Hepatocyte (in vitro differentiated cells): ENCODE data around the gene HSDL1. TPM values are rescaled to one million over a fixed set of nuclear protein-coding genes. Genes with fewer than 3 reads are reported as not detected.

ENCODE experiments used
- DNase-seq: peaks from one replicate; pipeline ENCODE4 v3.0.0-alpha.2; 2016; ENCODE audit warnings: low spot score
- H2AFZ ChIP-seq: fragments of 200-600 bp; sonication (generic); 2 replicates; pipeline ENCODE4 v1.6.0; 2016; ENCODE audit warnings: antibody characterized with exemption, mild to moderate bottlenecking
- H3K27ac ChIP-seq: fragments of 200-600 bp; sonication (generic); 2 replicates; pipeline ENCODE4 v1.5.1; 2016; ENCODE audit warnings: mild to moderate bottlenecking
- H3K27me3 ChIP-seq: fragments of 200-600 bp; sonication (generic); 2 replicates; pipeline ENCODE4 v1.6.1; 2016
- H3K36me3 ChIP-seq: fragments of 200-600 bp; sonication (generic); replicated peaks from 2 replicates; pipeline ENCODE4 v1.5.1; 2016; ENCODE audit warnings: low read depth; ENCODE audit not compliant: insufficient read depth
- H3K4me1 ChIP-seq: fragments of 200-600 bp; sonication (generic); 2 replicates; pipeline ENCODE4 v1.5.1; 2016; ENCODE audit warnings: mild to moderate bottlenecking, moderate library complexity; ENCODE audit not compliant: insufficient read depth
- H3K4me2 ChIP-seq: fragments of 200-600 bp; sonication (generic); 2 replicates; pipeline ENCODE4 v1.6.0; 2016
- H3K4me3 ChIP-seq: fragments of 200-600 bp; sonication (generic); 2 replicates; pipeline ENCODE4 v1.5.1; 2016; ENCODE audit warnings: mild to moderate bottlenecking
- H3K79me2 ChIP-seq: fragments of 200-600 bp; sonication (generic); 2 replicates; pipeline ENCODE4 v1.6.0; 2017; ENCODE audit warnings: mild to moderate bottlenecking
- H3K9me2 ChIP-seq: fragments of 200-600 bp; sonication (generic); replicated peaks from 2 replicates; pipeline ENCODE4 v1.6.0; 2017; ENCODE audit warnings: mild to moderate bottlenecking; ENCODE audit not compliant: insufficient read depth
- H3K9me3 ChIP-seq: fragments of 200-600 bp; sonication (generic); 2 replicates; pipeline ENCODE4 v1.5.1; 2016; ENCODE audit warnings: low read depth, mild to moderate bottlenecking
- H4K20me1 ChIP-seq: fragments of 200-600 bp; sonication (generic); 2 replicates; pipeline ENCODE4 v1.6.0; 2016; ENCODE audit warnings: mild to moderate bottlenecking; ENCODE audit not compliant: insufficient read depth, poor library complexity, severe bottlenecking
- CTCF ChIP-seq: fragments of 200-600 bp; sonication (generic); IDR thresholded peaks from 2 replicates; pipeline ENCODE4 v1.5.1; 2016; ENCODE audit warnings: antibody characterized with exemption, mild to moderate bottlenecking; ENCODE audit not compliant: poor library complexity
- EZH2 ChIP-seq: fragments of 200-600 bp; sonication (generic); IDR thresholded peaks from 2 replicates; pipeline ENCODE4 v1.6.1; 2016; ENCODE audit warnings: antibody characterized with exemption, mild to moderate bottlenecking, borderline replicate concordance
- EZH2phosphoT487 ChIP-seq: fragments of 200-600 bp; sonication (generic); IDR thresholded peaks from one replicate; pipeline ENCODE4 v1.6.1; 2018; ENCODE audit warnings: antibody characterized with exemption, mild to moderate bottlenecking, low read depth, moderate library complexity; ENCODE audit not compliant: unreplicated experiment, severe bottlenecking
- WGBS: methylation state at CpG from one replicate; pipeline ENCODE4 v1.1.6; 2016; ENCODE audit warnings: low lambda C conversion rate; ENCODE audit errors: missing lambda C conversion rate; 5-methylcytosine and 5-hydroxymethylcytosine counted together
- polyA plus RNA-seq: library from polyadenylated mRNA; unstranded; fragments of >200 nt; fragmentation: Nextera tagmentation; extraction: Ambion mirVana; gene quantifications from 2 replicates; pipeline ENCODE4 v1.2.1, GENCODE V29; 2016
- total RNA-seq: library from RNA; depleted of rRNA; stranded (reverse); fragments of >200 nt; gene quantifications from 2 replicates; pipeline ENCODE4 v1.2.3, GENCODE V29; 2014

Gene HSDL1
- total and polyA plus RNA-seq, 2 experiments from 2014 or later, result 14.3 to 24.9 TPM

- no peak overlapping the region for H3K27ac ChIP-seq
- H3K4me2 ChIP-seq, result no peak overlapping the region
- TF ChIP-seq EZH2phosphoT487, result no peak
- TF ChIP-seq CTCF, result no peak
- no peak for TF ChIP-seq EZH2
- WGBS, result 91% methylated on average over 15 of the region's 15 CpGs
- H3K9me2 ChIP-seq, result no peaks in the 10 kb centered on the region
- no peaks in the 10 kb centered on the region for H3K36me3 ChIP-seq
- no peaks in the 10 kb centered on the region for H4K20me1 ChIP-seq
- no peak overlapping the region for H2AFZ ChIP-seq
- DNase-seq, result no peak
- no peaks in the 10 kb centered on the region for H3K4me1 ChIP-seq
- no peaks in the 10 kb centered on the region for H3K79me2 ChIP-seq
- no peaks in the 10 kb centered on the region for H3K9me3 ChIP-seq
- H3K4me3 ChIP-seq, result no peak overlapping the region
- no peaks in the 10 kb centered on the region for H3K27me3 ChIP-seq
Measured at GRCh38 chr16:84088695-84089395, 56.1 kb downstream of the HSDL1 start.

GRCh38 chr16:84087466-84088151, 57.4 kb downstream of the HSDL1 start:
- Histone ChIP-seq H3K79me2 (no peaks in the 10 kb centered on the region), H3K4me2 (no peak overlapping the region), H3K27me3 (no peaks in the 10 kb centered on the region), H4K20me1 (no peaks in the 10 kb centered on the region), H3K9me2 (no peaks in the 10 kb centered on the region), H3K9me3 (no peaks in the 10 kb centered on the region), H3K4me3 (no peak overlapping the region), H3K4me1 (no peaks in the 10 kb centered on the region), H3K36me3 (no peaks in the 10 kb centered on the region), H2AFZ (no peak overlapping the region), H3K27ac (no peak overlapping the region)
- 92% methylated on average over 11 of the region's 11 CpGs for WGBS
- no peak for DNase-seq
- TF ChIP-seq EZH2phosphoT487 (no peak), CTCF (no peak), EZH2 (no peak)

- Histone ChIP-seq H3K79me2 (no peaks in the 10 kb centered on the region), H4K20me1 (no peaks in the 10 kb centered on the region), H3K4me1 (no peaks in the 10 kb centered on the region), H2AFZ (no peak overlapping the region), H3K4me3 (no peak overlapping the region), H3K27ac (no peak overlapping the region), H3K36me3 (no peaks in the 10 kb centered on the region), H3K9me3 (no peaks in the 10 kb centered on the region), H3K9me2 (no peaks in the 10 kb centered on the region), H3K4me2 (no peak overlapping the region), H3K27me3 (no peaks in the 10 kb centered on the region)
- 83% methylated on average over 12 of the region's 12 CpGs for WGBS
- no peak for DNase-seq
- no peak for TF ChIP-seq EZH2phosphoT487
- TF ChIP-seq EZH2, result no peak
- TF ChIP-seq CTCF, result no peak
Measured at GRCh38 chr16:84087001-84087400, 58.0 kb downstream of the HSDL1 start.
